Stimulated activated CD8-positive, alpha-beta memory T cell treated with anti-CD3 and anti-CD28 coated beads, Interleukin-15, amount 100 ng/mL, for 4 hours (primary cell): ENCODE data around the gene BAHCC1.

Source experiments
- DNase-seq, 2 donors: peaks; one replicate each; pipeline ENCODE4 v3.0.0-alpha.2; 2020; ENCODE audit warnings: low read depth in 2 of 2

Gene BAHCC1

DNA sequence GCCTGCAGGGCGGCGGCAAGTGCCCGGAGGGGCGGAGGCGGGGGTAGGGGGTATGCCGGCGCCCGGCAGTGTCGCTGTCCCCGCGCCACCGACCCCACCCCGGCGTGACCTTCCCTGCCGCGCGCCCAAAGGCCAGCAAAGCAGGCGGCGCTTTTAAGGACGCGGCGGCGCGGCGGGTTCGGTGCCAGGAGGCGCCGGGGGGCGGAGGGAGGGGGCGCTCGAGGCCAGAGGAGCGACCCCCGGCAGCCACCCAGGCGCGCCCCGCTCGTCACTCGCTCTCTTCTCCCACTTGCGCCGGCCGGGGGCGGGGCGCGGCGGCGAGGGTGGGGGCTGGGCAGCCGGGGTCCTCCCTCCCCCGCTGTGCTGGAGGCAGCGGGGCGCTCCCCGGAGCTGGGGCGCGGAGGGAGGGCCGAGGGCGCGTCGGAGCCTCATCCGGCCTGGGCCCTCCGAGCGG is 8.6 kb upstream of the BAHCC1 start:
- no peak for DNase-seq

DNA sequence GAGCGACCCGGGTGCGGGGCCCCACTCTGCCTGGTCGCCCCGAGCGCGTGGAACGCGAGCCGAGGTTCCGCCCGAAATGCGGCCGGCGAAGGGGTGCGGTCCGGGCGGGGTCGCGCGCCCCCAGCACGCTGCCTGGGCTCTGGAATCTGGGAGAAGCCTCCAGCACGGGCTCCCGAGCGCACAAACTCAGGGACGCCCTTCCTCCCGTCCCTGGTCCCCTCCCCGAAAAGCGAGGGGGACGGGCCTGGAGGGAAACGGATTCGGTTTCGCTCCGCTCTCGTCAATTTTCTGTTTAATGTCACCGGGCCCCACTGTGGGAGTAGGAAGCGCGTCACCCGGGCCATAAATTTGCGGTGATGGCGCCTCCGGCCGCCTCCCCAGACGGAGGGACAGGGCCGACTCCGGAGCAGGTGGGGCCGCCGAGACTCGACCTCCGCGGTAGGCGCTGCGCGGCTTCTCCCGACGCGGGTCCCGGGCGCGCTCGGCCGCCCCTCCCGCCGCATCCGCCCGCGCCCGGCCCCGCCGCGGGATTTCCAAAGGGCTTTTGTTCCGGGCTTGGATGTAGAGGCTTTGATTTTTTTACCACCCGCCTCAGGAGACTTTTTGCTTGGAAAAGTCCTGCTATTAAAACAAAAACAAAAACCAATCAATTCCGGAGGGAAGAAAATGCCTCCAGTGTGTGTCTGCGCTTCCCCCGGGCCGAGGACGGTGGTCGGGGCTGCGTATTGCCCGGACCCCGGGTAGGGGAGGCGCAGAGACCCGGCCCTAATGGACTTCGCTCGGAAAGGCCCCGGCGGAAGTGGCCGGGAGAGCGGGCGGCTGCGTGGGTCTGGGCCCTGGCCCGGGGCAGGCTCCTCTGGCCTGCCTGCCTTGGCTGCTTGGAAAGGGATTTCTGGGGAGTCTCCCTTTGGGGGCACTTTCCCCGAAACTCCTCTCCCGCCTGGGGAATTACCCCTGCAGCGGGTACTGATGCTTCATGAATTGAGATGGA is 7.9 kb upstream of the BAHCC1 start:
- peak in 1 of 2 donors; percentile 27 for DNase-seq

DNA sequence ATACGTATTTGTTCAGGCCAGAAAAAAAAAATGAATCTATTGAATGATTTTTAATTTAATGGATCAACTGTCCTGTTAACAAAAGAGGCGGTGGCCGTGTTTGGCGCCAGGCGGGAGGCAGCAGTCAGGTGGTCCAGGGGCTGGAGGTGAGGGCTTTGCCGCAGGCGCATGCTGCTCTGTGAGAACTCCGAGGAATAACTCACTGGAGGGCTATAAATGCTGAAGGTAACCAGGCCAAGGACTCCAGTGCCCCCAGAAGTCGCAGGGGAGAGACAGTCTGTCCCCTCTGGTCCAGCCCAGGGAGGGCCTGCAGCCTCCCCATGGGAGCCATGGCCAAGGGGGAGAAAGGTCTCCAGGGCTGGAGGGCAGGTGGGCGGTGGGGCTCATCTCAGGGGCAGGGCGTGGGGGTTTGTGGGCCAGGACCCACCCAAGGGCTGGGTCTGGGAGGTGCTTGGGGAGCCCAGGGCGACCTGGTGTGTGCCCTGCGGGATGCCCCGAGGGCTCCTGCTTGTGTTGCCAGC is 7.1 kb upstream of the BAHCC1 start:
- DNase-seq: no peak

DNA sequence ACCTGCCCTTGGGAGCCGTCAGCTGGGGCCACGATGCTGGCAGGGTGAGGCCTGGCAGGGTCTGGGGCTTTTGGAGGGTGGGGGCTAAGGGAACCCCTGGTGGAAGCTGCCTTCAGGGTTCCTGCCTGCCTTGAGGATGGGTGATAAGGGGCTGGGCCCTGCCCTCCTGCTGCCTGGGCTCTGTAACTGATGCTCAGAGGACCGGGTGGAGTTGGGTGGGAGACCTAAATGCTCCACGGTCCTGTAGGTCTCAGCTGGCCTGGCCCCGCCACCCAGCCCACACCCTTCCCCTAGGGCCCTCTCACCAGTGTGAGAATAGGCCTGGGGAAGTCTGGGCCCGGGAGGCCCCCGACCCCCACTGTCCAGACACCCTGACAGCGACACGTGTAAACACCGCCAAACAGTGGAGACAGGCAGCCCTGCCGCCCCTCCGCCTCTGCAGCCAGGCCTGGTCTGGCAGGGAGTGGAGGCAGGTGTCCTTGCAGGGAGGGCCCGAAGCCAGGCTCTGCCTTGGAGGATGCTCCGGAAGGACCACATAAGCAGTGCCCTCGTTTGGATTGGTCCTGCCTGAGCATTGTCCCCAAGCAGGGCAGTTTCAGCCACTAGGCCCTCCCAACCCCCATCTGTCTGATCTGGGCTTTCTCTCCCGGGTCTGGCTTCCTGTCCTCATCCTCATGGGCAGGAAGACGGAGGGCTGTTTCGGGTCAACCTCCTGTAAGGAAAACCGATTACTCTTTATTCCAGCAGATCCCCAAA is 6.5 kb upstream of the BAHCC1 start:
- DNase-seq: no peak

DNA sequence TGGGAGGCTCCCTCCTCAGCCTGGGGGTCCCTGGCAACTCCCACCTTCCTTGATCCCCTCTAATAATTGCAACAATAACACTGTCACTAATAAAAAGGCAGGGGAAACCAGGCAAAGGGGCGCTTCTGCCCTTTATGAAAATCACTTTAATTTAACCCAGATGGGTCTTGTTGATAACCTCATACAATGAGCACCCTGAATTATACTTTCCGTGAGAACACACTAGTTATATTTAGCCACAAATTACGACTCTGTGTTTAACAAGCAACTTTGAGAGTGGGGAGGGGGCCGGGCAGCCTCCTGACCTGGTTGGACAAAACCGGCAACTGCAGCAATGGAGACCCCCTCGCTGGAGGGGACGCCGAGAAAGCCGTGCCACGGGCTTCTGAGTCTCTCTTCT is 5.7 kb upstream of the BAHCC1 start:
- no peak for DNase-seq

DNA sequence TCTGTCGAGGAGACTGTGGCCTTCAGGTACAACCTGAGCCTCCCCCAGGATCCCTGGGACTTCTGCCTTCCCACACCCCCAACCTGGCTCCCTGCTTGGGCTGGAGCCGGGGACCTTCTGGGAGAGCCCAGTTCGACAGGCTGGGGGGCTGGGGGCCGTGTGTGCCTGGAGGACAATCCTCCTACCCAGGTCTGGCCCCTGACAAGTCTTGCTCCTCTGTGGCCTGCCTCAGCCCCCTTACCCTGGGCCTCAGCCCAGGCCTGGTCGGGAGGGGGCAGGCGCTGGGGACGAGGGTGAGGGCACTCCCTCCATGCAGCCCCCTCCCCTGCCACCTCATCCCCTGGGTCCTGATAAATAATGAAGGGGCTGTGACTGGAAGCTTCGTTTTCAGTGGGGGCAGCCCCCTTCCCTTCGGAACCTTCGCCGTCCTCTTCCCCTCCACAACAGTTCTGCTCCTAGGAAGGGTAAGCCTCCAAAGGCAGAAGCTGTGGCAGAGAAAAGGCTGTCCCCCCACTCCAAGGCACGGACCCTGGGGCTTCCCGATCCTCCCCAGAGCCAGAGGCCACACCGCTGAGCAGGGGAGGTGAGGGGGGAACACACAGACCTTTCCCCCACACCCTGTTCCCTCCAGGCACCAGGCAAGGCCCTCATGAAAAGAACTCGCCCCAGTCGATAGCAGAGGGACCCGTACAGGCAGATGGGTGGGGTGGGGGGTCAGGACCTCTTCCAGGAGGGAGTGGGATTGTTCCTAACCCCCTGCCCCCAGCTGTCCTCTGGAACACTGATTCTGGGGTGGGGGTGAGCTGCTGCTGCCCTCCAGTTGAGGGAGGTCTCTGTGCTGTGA is 5.0 kb upstream of the BAHCC1 start:
- DNase-seq: no peak

DNA sequence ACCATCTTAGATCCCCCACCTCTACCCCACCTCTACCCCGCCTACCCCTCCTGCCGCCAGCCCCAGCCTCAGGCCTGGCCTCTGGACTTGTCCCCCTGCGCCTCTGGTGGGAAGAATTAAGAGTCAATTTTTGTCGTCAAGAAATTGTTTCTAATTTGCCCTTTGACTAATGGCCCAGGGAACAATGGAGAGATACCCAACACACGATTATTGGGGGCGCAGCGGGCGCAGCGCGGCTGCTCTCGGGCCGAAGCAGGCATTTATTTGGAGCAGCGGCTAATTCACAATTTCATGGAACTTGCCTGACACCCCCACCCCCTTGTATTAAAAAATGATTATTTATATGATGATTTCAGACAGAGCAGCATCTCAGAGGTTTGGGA is 4.4 kb upstream of the BAHCC1 start:
- no peak for DNase-seq

DNA sequence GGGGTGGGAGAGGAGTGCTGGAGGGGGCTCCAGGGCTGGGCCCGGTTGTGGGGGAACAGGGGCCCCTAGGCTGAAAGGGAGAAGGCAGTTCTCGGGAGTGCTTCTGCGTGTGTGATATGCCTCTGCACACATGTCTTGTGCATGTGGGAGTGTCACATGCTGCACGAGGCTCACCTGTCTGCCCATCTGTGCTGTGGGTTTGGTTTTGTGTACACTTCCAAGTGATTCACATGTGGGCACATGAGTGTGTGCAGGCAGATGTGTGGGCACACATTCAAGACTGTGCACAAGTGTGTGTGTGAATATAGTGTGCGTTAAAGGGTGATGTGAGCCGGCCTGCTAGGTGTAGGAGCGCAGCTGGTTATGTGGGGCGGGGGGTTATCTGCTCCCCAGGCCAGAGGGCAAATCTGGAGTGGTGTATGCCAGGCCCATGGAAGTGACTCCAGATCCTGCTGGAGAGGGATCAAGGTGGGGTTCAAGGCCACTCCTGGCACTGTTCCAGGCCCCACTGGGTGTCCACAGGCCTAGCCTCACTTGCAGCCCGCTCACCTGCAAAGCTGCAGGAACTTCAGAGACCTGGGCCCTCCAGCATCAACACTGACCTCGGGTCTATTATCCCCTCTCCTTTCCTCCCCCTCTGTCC is 3.8 kb upstream of the BAHCC1 start:
- DNase-seq: no peak

DNA sequence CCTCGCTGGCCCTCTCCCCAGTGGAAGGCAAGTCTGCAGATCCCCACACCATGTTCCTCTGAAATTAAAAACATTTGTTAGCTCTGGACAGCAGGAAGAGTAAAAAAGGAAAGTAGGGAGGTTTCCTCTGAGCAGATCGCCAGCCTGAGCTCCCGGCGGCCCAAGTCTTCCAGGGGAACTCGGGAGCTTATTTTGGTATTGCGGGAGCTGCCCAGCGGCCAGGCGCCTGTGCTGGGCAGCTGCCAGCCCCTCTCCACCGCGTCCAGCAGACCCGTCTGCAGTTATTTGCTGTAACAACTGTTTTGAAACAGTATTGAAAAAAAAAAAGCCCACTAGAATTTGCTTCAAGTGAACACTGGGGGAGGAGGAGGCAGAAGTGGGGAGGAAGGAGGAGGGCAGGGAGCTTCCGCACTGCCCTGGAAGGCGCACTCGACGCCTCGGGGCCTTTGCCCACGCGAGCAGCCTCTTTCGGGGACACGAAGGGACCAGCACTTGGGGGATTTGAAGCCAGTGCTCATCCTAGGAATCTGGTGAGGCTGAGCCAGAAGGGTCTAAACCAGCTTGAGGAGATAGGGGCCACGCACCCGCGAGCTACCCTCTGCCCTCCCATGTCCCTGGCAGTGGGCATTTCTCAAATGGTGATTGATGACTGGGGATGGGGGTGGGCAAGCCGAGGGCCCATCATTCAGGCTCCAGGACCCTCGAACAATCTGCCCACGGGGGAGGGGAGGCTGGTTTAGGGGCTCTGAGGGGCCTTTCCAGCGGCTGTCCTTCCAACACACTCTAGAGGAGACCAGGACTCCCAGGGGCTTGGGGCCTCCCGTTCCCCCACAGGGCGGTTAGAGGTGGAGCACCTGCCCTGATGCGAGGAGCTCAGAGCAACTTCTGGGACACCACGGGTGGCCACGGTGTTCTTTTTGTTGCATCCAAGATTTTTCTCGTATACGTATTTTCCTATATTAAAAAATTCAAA is 3.0 kb upstream of the BAHCC1 start:
- DNase-seq: no peak

DNA sequence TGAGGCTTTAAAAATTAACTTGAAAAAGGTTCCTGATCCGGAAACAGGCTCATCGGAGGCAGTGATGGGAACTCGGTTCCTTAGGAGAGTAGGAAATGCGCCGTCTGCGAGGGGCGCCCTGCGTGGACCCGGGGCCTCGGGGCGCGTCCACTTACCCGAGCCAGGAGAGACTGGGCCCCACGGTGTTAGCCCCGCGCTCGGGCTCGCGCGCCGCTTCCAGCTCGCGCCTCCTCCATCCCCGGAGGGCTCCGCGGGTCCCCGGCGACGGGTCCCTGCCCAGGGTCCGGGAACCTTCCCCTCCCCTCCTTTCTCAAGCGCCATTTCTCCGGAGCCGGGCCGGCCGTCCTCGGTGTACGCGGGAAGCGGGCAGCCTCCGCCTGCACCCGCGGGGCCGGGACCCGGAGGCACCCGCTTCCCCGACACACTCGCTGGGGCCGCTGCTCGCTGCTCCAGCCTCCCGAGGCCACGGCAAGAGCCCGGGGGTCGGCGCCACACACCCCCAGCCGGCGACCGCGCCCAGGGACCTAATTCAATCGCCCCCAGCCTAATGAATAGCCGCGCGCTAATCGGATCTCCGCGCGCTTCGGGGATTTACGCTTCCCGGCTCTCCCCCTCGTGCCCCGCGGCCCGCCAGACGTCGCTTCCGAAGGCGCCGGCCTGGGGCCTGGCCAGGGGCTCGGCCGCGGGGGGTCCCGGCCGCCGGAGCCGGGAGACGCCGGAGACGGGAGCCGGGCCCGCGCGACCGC is 2.2 kb upstream of the BAHCC1 start:
- DNase-seq: no peak

DNA sequence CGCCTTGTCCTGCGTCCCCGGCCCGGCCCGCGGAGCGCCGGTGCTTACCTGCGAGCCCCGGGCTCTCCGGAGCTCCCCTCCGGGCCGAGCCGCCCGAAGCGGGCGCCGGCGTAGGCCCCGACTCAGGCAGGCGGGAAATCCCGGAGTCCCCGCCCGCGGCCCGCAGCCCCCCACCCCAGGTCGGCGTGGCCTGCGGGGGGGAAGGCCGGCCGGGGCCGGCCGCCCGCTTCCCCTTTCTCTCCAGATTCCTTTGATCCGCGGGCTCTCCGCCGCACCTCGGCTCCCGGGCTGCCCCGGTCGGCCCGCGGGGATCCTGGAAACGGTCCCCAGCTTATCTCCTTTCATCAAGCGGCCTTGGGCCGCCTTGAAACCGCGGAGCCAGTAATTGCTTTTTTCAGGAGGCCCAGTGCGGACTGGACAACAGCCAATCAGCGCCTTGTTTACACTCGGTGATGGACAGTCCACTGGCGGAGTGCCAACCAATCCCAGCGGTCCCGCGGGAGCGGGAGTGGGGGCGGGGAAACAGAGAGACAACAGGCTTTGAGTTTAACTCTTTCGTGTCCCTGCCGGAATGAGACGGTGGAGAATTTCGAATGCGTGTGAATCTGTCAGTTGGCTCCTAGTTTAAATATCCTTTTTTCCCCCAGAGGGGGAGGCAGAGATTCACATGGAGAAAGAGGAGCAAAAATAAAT is 1.4 kb upstream of the BAHCC1 start:
- DNase-seq: peak in 1 of 2 donors; percentile 49

DNA sequence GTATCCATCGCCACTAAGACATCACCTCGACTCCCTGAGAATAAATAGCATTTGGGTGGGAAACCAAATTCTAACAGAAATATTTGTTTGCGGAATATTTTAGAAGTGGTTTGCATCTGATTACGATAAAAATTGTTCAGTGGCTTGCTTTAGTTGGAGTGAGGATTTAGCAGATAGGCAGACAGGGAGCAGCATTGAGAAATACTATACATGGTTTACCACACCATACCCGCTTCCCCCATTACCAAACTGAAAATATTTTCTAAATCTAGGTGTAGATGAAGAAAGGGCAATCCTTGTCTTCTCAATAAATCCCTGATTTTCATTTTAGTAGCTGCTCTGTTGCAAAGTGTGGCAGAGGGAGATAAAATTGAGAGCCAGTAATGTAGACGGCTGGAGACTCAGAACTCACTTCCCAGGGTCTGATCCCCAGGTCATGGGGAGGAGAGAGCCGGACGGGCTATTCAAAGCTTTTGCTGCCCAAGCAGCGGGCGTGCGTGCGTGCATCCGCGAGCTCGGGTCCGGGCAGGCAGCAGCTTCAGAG is 808 bp upstream of the BAHCC1 start:
- DNase-seq: no peak

DNA sequence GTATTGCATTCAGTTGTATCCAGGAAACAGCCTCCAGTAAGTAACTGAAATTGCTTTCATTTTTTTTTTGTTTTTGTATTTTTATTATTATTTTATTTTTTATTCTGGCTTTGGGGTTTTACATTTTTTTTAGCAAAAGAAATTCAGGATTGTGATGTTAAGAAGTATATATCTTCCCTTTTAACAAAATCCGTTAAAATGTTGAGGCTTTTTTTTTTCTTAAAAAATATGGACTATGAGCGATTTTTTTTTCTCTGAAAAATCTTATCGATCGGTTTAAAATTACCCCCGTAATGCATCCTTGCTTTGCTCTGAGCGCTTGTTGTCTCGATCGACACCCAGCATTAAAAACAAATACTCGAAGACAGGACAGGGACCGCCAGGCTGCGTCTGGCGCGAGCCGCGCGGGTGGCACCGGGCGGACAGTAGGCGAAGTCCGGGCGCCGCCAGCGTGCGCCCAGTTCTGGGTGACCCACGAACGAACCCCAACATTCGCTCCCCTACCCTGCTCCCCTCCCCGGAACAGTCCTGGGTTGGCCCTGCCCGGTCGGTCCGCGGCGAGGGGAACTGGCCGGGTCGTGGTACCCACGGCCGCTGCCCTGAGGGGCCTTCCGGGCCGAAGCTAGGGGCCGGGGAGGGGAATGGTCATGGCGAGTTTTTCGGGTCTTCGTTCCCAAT is 482 bp downstream of the BAHCC1 start:
- DNase-seq: no peak

DNA sequence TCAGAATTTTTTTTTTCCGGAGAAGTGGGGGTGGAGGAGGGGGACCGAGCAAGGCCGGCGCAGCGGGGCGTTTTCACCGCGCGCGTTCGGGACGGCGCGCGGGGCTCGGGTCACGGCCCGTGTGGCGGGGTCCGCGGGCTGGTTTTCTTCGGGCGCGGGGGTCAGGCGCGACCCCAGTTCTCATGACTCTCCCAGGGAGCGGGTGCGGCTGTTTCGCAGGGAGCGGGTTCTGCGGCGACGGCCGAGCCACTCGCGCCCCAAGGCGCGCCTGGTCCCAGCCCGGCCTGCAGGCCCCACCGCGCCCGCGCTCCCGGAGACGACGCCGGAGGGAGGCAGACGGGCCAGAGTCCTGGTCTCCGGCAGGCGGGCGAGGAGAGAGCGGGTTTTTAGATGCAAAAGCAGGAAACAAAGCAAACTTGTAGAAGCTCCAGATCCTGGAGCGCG is 1.0 kb downstream of the BAHCC1 start:
- DNase-seq: no peak

DNA sequence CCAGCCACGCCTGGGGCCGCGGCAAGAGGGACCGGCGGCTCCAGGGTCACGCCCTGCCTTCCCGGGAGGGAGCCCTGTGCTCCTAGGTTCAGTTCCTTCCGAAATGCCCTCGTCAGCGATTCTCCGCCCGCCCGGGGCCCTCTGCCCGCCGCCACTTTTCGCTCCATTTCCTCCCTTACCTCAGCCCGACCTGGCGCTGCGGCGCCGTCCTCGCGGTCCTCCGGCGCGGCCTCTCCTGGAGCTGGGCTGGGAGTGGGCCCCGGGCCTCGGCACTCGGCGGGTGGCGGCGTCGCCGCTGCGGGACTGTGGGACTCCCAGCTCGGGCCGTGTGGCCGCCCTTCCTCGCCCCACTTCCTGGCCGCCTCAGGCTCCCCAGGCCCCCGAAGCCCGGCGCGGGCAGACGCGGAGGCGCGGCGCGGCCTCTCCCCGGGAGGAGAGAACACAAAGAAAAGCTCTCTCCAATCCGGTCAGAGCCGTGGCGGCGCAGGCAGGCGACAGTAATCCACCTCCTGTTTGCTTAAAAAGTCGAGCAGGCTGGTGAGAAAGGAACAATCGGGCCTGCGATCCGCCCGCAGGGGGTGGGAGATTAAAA is 1.6 kb downstream of the BAHCC1 start:
- DNase-seq: no peak

DNA sequence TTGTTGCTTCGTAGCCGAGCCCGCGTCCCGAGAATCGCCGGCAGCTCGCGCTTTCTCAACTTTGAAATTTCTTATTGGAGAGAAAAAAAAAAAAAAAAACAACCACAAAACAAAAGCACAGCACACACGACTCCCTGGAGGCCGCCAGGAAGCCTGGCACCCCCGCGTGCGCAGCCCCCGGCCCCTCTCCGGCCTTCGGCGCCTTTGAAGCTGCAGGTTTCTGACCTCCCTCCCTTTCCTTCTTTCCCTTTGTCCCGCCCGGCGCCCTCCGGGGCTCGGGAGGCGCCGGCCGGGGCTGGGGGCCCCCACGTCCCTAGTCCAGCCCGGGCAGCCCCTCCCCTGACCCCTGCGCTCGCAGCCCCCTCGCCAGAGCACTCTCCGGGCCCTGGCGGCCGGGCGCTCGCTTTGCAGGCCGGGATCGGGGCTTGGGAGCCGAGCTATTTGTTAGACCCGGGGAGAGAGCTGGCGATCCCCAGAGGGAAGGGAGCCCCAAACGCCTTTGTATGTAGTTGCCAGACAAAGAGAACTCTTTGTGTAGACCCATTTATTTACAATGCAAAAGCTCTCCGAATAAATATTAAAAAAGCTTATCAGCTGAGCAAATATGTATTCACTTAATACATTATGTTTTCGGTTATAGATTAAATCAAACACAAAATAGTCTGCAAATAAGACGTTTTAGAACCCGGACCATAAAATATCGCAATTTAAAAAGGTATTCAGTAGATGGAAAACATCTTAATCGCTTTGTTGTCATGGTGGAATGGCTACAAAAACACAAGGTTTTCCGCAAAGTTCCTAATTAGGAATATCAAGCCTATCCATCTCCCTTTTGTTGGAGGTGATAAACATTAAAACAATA is 2.3 kb downstream of the BAHCC1 start:
- DNase-seq: no peak
